Thyroid gland (tissue), 4 donors: ENCODE measurements around the gene EML5.

ENCODE experiments used
- POLR2A ChIP-seq, 2 donors: fragments of 450-650 bp; IDR thresholded peaks; one replicate each; pipeline ENCODE4 v1.6.1; 2017; ENCODE audit warnings: antibody characterized with exemption in 2 of 2, mild to moderate bottlenecking in 2 of 2, moderate library complexity in 1 of 2
- TF ChIP-seq, protein P1 (sequence below), 6 experiments: fragments of 200-600 bp in 3 of 6; fragments of 450-650 bp in 3 of 6; sonication (generic) in 3 of 6; IDR thresholded peaks; one replicate each; pipeline ENCODE4 v1.5.1; 2016 to 2019; ENCODE audit warnings: antibody characterized with exemption in 6 of 6, mild to moderate bottlenecking in 2 of 6, inconsistent platforms in 1 of 6, moderate library complexity in 1 of 6

DNA sequence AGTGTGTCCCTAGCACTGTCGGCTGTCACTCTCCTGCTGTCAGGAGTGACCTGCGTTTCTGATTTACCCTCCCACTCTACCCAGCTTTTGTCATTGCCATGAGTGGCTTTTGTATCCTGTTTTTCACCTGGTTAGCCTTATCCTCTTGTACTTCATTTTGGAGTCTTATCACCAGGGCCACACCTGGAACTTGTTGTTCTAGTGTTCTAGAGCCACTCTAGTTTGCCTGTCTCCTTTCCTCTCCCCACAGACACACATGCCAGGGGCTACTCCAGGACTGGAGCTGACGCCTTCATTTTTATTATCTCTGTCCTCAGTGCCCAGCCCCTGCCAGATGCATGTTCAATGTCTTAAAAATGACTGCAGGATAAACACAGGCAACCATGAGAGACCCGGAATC is 195.7 kb downstream of the EML5 start:
- TF ChIP-seq, protein P1, sequence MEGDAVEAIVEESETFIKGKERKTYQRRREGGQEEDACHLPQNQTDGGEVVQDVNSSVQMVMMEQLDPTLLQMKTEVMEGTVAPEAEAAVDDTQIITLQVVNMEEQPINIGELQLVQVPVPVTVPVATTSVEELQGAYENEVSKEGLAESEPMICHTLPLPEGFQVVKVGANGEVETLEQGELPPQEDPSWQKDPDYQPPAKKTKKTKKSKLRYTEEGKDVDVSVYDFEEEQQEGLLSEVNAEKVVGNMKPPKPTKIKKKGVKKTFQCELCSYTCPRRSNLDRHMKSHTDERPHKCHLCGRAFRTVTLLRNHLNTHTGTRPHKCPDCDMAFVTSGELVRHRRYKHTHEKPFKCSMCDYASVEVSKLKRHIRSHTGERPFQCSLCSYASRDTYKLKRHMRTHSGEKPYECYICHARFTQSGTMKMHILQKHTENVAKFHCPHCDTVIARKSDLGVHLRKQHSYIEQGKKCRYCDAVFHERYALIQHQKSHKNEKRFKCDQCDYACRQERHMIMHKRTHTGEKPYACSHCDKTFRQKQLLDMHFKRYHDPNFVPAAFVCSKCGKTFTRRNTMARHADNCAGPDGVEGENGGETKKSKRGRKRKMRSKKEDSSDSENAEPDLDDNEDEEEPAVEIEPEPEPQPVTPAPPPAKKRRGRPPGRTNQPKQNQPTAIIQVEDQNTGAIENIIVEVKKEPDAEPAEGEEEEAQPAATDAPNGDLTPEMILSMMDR (IDR thresholded peaks at IDR 0.05): no peak
- TF ChIP-seq POLR2A (IDR thresholded peaks at IDR 0.05): no peak
